Gastrocnemius medialis (tissue), 4 donors: ENCODE data around the gene DOCK4. TPM values are rescaled to one million over a fixed set of nuclear protein-coding genes. Genes with fewer than 3 reads are reported as not detected.

Experiments
- ATAC-seq, 2 donors: fragments of 150-250 bp; one replicate each; pipeline ENCODE4 v1.9.1; 2016
- DNase-seq, 2 donors: peaks; one replicate each; pipeline ENCODE4 v3.0.0-alpha.2; 2019
- H3K27ac ChIP-seq, 4 donors: fragments of 200-600 bp; sonication (generic); 1 replicate in 1 of 4; 2 replicates in 3 of 4; pipeline ENCODE4 v1.5.1; 2016 to 2018; ENCODE audit warnings: mild to moderate bottlenecking in 2 of 4, moderate library complexity in 1 of 4
- H3K27me3 ChIP-seq, 3 donors: fragments of 200-600 bp; sonication (generic) in 2 of 3; 1 replicate in 1 of 3; 2 replicates in 2 of 3; pipeline versions ENCODE4 v1.5.1 to v1.6.0; 2016 to 2019; ENCODE audit warnings: mild to moderate bottlenecking in 1 of 3, moderate library complexity in 1 of 3
- H3K36me3 ChIP-seq, 2 donors: fragments of 200-600 bp; sonication (generic) in 1 of 2; one replicate each; pipeline ENCODE4 v1.5.1; 2017 to 2018
- H3K4me1 ChIP-seq, 2 donors: fragments of 200-600 bp; sonication (generic) in 1 of 2; one replicate each; pipeline ENCODE4 v1.5.1; 2016 to 2017; ENCODE audit warnings: mild to moderate bottlenecking in 2 of 2
- H3K4me3 ChIP-seq, 4 donors: fragments of 200-600 bp; sonication (generic) in 3 of 4; 1 replicate in 1 of 4; 2 replicates in 3 of 4; pipeline ENCODE4 v1.5.1; 2016 to 2019; ENCODE audit warnings: mild to moderate bottlenecking in 2 of 4
- H3K9me3 ChIP-seq, 3 donors: fragments of 200-600 bp; sonication (generic) in 2 of 3; 1 replicate in 1 of 3; 2 replicates in 2 of 3; pipeline ENCODE4 v1.5.1; 2016 to 2019
- CTCF ChIP-seq, 5 experiments: fragments of 450-650 bp in 3 of 5; fragments of 200-600 bp in 2 of 5; sonication (generic) in 2 of 5; IDR thresholded peaks in 4 of 5; conservative IDR thresholded peaks in 1 of 5; 1 replicate in 4 of 5; 2 replicates in 1 of 5; pipeline ENCODE4 v1.5.1; 2016 to 2019; ENCODE audit warnings: antibody characterized with exemption in 5 of 5, mild to moderate bottlenecking in 3 of 5, moderate library complexity in 3 of 5
- POLR2A ChIP-seq, 2 donors: fragments of 450-650 bp; IDR thresholded peaks; one replicate each; pipeline ENCODE4 v1.6.1; 2017; ENCODE audit warnings: antibody characterized with exemption in 2 of 2, mild to moderate bottlenecking in 2 of 2, moderate library complexity in 2 of 2
- in situ Hi-C, 4 donors: fragments of 200-750 bp; cut with MboI; loops; one replicate each; pipeline versions ENCODE4 v1.15.0 to v1.8.0; 2017; ENCODE audit warnings: low sequenced_read_pairs in 4 of 4
- intact Hi-C: fragments of 100-400 bp; cut with DNase I; formaldehyde crosslinking; loops from one replicate; pipeline ENCODE4 v1.15.1; 2023; ENCODE audit warnings: low total_unique reads
- total RNA-seq, 4 donors: library from RNA; depleted of rRNA; stranded (reverse); fragments of >200 nt; gene quantifications; one replicate each; pipeline versions ENCODE4 v1.1.0 to v1.2.3, GENCODE V29; 2016

The DOCK4 gene
- total RNA-seq, 4 donors from 2014 or later = 8.7 to 12.0 (median 10.2) TPM

DNA sequence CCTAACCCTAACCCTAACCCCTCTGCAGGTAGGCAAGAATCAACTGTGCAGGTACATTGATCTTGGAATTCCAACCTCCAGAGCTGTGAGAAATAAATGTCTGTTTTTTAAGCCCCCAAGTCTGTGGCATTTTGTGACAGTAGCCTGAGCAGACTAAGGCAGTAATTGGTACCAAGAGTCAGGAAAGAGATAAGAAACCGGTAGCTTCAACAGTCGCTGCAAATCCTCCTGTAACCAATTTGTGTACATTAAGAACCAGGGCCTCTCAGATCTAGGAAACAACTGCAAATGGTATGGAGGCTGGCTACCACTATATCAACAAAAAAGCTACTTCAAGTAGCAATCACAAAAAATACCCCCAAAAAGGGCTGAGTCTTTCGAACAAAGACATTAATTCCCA, 67.3 kb downstream of the DOCK4 start:
- ATAC-seq (no peak), DNase-seq (no peak)
- intact Hi-C loops = loop anchor here (10.0 kb wide), 1 partner anchor 574 kb away; the partner anchor contains the start of gene IMMP2L
- TF ChIP-seq CTCF (IDR thresholded peaks at IDR 0.05 in 4 of 5, conservative IDR thresholded peaks at IDR 0.05 in 1 of 5) (no peak), POLR2A (IDR thresholded peaks at IDR 0.05) (no peak)
- no peaks in the 10 kb centered on the region for H3K36me3 ChIP-seq
- no peak overlapping the region for H3K27ac ChIP-seq
- no peak overlapping the region for H3K4me3 ChIP-seq
- peaks cover 16 to 22% of the 10 kb centered on the region in 2 donors for H3K4me1 ChIP-seq
- no peaks in the 10 kb centered on the region for H3K9me3 ChIP-seq
- H3K27me3 ChIP-seq = no peaks in the 10 kb centered on the region
- in situ Hi-C loops = no loop called here

DNA sequence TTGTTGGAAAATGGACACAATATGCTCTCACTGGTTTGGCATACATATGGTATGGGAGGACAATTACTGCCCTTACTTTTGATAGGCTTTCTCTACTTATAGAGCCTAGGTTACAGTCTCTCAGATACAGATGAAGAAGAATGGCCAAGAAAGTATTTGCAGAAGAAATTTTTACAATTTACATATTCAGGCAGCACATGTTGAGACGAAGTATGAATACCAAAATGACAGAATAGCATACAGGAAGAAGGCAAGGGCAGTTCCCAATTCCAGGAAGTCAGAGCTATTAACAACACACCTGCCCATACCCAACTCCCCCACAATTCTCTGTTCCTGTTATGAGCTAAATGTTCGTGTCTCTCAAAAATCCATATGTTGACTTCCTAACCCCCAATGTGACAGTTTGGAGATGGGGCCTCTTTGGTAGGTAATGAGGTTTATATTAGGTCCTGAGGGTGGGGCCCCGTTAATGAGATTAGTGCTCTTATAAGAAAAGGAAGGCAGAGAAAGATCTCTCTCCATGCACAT, 67.8 kb downstream of the DOCK4 start:
- peaks cover 14 to 21% of the 10 kb centered on the region in 2 donors for H3K4me1 ChIP-seq
- in situ Hi-C loops (no loop called here), intact Hi-C loops (loop anchor here (10.0 kb wide), 1 partner anchor 574 kb away; the partner anchor contains the start of gene IMMP2L)
- no peak overlapping the region for H3K4me3 ChIP-seq
- ATAC-seq = no peak
- no peaks in the 10 kb centered on the region for H3K9me3 ChIP-seq
- H3K27ac ChIP-seq = no peak overlapping the region
- no peaks in the 10 kb centered on the region for H3K27me3 ChIP-seq
- H3K36me3 ChIP-seq = no peaks in the 10 kb centered on the region
- no peak for DNase-seq
- TF ChIP-seq CTCF (IDR thresholded peaks at IDR 0.05 in 4 of 5, conservative IDR thresholded peaks at IDR 0.05 in 1 of 5) = no peak
- TF ChIP-seq POLR2A (IDR thresholded peaks at IDR 0.05) = no peak

DNA sequence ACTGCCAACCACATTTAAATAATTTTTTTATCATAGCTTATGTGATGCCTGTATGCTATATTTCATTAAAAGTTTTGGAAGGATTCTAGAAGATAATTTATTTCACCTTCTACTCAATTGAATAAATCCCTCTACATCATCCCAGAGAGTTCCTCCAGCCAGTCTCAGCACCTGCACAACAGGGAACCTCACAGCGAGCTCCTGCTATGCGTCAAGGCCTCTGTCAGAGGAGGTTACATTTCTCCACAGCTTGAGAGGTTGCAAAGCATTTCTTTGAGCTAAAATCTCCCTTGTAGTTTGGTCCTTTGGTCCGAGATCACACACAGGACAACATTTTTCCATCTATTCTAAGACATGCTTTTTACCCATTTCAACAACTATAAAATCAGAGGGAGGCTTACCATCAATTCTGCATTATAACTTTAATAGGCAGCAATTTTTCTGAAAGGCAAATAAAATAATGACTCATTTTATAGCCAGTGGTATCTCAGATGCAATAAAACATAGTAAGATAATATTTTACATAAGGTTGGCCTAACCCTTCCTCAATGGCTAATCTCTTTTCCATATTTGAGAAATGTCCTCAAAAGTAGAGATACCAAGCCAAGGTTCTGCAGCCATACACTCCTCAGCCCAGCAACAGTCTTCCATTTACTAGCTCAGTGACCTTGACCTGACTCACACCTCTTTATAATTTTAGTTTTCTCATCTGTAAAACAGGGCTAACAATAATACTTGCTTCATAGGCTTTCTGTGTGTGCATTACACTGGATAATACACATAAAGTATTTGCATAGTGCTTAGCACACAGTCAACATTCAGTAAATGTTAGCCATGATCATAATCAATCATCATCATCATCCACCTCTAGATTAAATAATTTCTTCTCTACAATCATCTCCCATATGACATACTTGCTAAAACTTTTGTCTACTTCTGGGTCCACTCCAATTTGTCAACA, 68.8 kb downstream of the DOCK4 start:
- intact Hi-C loops = loop anchor here (10.0 kb wide), 1 partner anchor 573 kb away; the partner anchor contains the start of gene IMMP2L
- no peaks in the 10 kb centered on the region for H3K27me3 ChIP-seq
- H3K27ac ChIP-seq = no peak overlapping the region
- ATAC-seq (no peak), DNase-seq (no peak)
- in situ Hi-C loops = no loop called here
- no peaks in the 10 kb centered on the region for H3K36me3 ChIP-seq
- no peak for TF ChIP-seq CTCF (IDR thresholded peaks at IDR 0.05 in 4 of 5, conservative IDR thresholded peaks at IDR 0.05 in 1 of 5)
- no peak for TF ChIP-seq POLR2A (IDR thresholded peaks at IDR 0.05)
- H3K4me3 ChIP-seq = no peak overlapping the region
- H3K9me3 ChIP-seq = no peaks in the 10 kb centered on the region
- peaks cover 24 to 27% of the 10 kb centered on the region in 2 donors for H3K4me1 ChIP-seq

GRCh38 chr7:112136271-112137008, 69.8 kb downstream of the DOCK4 start:
- no peak for TF ChIP-seq POLR2A (IDR thresholded peaks at IDR 0.05)
- TF ChIP-seq CTCF (IDR thresholded peaks at IDR 0.05 in 4 of 5, conservative IDR thresholded peaks at IDR 0.05 in 1 of 5) = no peak
- peaks cover 29 to 37% of the 10 kb centered on the region in 2 donors for H3K4me1 ChIP-seq
- H3K36me3 ChIP-seq = no peaks in the 10 kb centered on the region
- H3K4me3 ChIP-seq = no peak overlapping the region
- ATAC-seq (no peak), DNase-seq (no peak)
- in situ Hi-C loops = no loop called here
- intact Hi-C loops = loop anchor here (10.0 kb wide), 1 partner anchor 572 kb away; the partner anchor contains the start of gene IMMP2L
- H3K27ac ChIP-seq = peak overlapping the region in 2 of 4 donors; percentile 11 to 38
- no peaks in the 10 kb centered on the region for H3K9me3 ChIP-seq
- H3K27me3 ChIP-seq = no peaks in the 10 kb centered on the region
